Sigmoid colon (tissue), 4 donors: Measurements from ENCODE around the gene XNDC1N.

ENCODE experiments used
- EP300 ChIP-seq, 4 donors: sonication (generic); formaldehyde crosslinking; IDR thresholded peaks; one replicate each; pipeline ENCODE4 v1.6.1; 2017; ENCODE audit warnings: antibody characterized with exemption in 4 of 4
- POLR2AphosphoS5 ChIP-seq, 4 donors: sonication (generic); formaldehyde crosslinking; IDR thresholded peaks; one replicate each; pipeline ENCODE4 v1.6.1; 2017; ENCODE audit warnings: antibody characterized with exemption in 4 of 4
- TF ChIP-seq, protein P1 (sequence below), 4 experiments: fragments of 450-650 bp in 3 of 4; fragments of 200-600 bp in 1 of 4; IDR thresholded peaks; one replicate each; pipeline ENCODE4 v1.5.1; 2016 to 2019; ENCODE audit warnings: antibody characterized with exemption in 4 of 4, mild to moderate bottlenecking in 3 of 4, moderate library complexity in 2 of 4

DNA sequence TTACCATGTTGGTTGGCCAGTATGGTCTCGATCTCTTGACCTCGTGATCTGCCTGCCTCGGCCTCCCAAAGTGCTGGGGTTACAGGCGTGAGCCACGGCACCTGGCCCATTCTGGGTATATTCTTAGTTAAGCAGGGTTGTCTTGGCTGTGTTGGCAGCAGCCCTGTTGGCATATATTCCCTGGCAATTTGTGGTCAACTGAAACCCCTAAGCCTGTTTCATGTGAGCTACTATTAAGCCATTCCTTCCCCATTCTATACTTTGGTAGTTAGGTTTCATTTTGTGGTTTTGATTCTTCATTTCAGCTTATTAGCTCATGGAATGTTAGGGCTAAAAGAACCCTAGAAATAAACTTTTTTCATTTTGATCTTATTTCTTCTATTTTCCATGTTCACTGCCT lies 48.2 kb upstream of the XNDC1N start:
- TF ChIP-seq, protein P1, sequence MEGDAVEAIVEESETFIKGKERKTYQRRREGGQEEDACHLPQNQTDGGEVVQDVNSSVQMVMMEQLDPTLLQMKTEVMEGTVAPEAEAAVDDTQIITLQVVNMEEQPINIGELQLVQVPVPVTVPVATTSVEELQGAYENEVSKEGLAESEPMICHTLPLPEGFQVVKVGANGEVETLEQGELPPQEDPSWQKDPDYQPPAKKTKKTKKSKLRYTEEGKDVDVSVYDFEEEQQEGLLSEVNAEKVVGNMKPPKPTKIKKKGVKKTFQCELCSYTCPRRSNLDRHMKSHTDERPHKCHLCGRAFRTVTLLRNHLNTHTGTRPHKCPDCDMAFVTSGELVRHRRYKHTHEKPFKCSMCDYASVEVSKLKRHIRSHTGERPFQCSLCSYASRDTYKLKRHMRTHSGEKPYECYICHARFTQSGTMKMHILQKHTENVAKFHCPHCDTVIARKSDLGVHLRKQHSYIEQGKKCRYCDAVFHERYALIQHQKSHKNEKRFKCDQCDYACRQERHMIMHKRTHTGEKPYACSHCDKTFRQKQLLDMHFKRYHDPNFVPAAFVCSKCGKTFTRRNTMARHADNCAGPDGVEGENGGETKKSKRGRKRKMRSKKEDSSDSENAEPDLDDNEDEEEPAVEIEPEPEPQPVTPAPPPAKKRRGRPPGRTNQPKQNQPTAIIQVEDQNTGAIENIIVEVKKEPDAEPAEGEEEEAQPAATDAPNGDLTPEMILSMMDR (IDR thresholded peaks at IDR 0.05): no peak
- TF ChIP-seq EP300 (IDR thresholded peaks at IDR 0.05) (no peak), POLR2AphosphoS5 (IDR thresholded peaks at IDR 0.05) (no peak)
